ENCODE data around the gene ATP5F1A. TPM values are rescaled to one million over a fixed set of nuclear protein-coding genes. Genes with fewer than 3 reads are reported as not detected.

Gene ATP5F1A
- total and polyA plus RNA-seq, 2 donors (not counting 3 experiments of a cell fraction or from before 2014, with no cell fraction given): 405 to 585 TPM

DNA sequence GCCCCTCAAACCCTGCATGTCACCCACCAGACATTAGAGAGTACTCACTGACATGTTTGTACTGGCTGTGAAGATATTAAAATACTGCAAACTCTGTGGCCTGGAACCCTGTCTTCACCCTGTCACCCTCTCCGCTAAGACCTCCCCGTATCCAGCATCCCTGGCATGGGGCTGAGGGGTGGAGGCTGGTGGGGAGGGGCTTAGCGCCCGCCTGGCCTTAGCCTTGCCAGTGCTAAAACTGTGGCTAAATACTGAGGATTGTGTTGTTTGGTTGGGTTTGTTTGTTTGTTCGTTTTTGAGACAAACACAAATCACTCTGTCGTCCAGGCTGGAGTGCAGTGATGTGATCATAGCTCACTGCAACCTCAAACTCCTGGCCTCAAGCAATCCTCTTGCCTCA, 27.9 kb downstream of the ATP5F1A start:
- Histone ChIP-seq H3K4me3 (replicated peaks in 1 of 3; ENCODE audit: insufficient read depth in 1 of 3, low read depth in 1 of 3, low read length in 3 of 3) (no peak overlapping the region), H3K4me2 (ENCODE audit: insufficient read depth, low read length) (no peak overlapping the region), H2AFZ (ENCODE audit: low read depth, low read length) (no peak overlapping the region), H3K27ac (ENCODE audit: insufficient read depth, low read depth, low read length) (no peak overlapping the region), H3K9me1 (replicated peaks; ENCODE audit: control insufficient read depth, extremely low read depth, insufficient read depth, low read length) (no peaks in the 10 kb centered on the region), H3K27me3 (ENCODE audit: control insufficient read depth in 2 of 2, insufficient read depth in 2 of 2, low read length in 2 of 2) (no peaks in the 10 kb centered on the region), H4K20me1 (replicated peaks; ENCODE audit: control insufficient read depth, extremely low read depth, insufficient read depth, low read length) (no peaks in the 10 kb centered on the region), H3K79me2 (ENCODE audit: control insufficient read depth, insufficient read depth, low read length) (no peaks in the 10 kb centered on the region), H3K36me3 (ENCODE audit: control insufficient read depth in 2 of 2, extremely low read depth in 1 of 2, insufficient read depth in 2 of 2, low read length in 2 of 2) (no peaks in the 10 kb centered on the region), H3K9me3 (replicated peaks; ENCODE audit: control insufficient read depth, insufficient read depth, low read length) (no peaks in the 10 kb centered on the region), H3K4me1 (ENCODE audit: control insufficient read depth, extremely low read depth, insufficient read depth, low read length) (peaks cover 9% of the 10 kb centered on the region), H3K9ac (replicated peaks; ENCODE audit: extremely low read depth, insufficient read depth, low read length) (no peak overlapping the region)
- no TSS peak for BruUV-seq (replicated peaks)
- FAIRE-seq (no peak), DNase-seq (ENCODE audit: low read depth, low spot score) (no peak)
- dilution Hi-C loops (cut with MboI; ENCODE audit: extremely low pct_ligation_motif_present, low sequenced_read_pairs) (no loop called here), intact Hi-C loops (cut with micrococcal nuclease) (loop anchor here (5.0 kb wide), 1 partner anchor 148 kb away; no protein-coding TSS in a partner anchor)
- CTCF ChIA-PET: interaction anchor here (1.0 to 1.6 kb wide), 2 partner anchors 9 to 190 kb away, joined by 4 to 7 read pairs; no protein-coding TSS in a partner anchor
- POLR2A ChIA-PET: no interaction called here
- TF ChIP-seq POLR2AphosphoS5 (IDR thresholded peaks at IDR 0.05; ENCODE audit: insufficient read depth, low read depth, low read length): no peak
- no peak for TF ChIP-seq CTCF (IDR thresholded peaks at IDR 0.05; ENCODE audit: extremely low read depth in 1 of 2, insufficient read depth in 1 of 2, low read depth in 1 of 2, low read length in 2 of 2)
- no peak for TF ChIP-seq GATA2 (IDR thresholded peaks at IDR 0.05; ENCODE audit: insufficient read depth, insufficient read length, low read depth, low read length)
- TF ChIP-seq MAX (IDR thresholded peaks at IDR 0.05; ENCODE audit: insufficient read depth, insufficient read length): no peak
- no peak for TF ChIP-seq JUN (IDR thresholded peaks at IDR 0.05; ENCODE audit: borderline replicate concordance, insufficient read depth, insufficient read length, low read depth)
- no peak for TF ChIP-seq EZH2 (IDR thresholded peaks at IDR 0.05; ENCODE audit: borderline replicate concordance, low read depth, low read length, severe bottlenecking)
- no peak for TF ChIP-seq POLR2A (IDR thresholded peaks at IDR 0.05; ENCODE audit: low read depth, low read length)
- no peak for TF ChIP-seq FOS (IDR thresholded peaks at IDR 0.05; ENCODE audit: borderline replicate concordance, insufficient read depth, low read length)
